Loucy (cell line): ENCODE data around the gene TXNDC16.
"Not testable (repeated sequence)": the region's sequence is repeated elsewhere in the genome, so short reads cannot be mapped to it uniquely, and the experiment has no call there.

Source experiments
- H2AFZ ChIP-seq: fragments of 200-600 bp; sonication (generic); 2 replicates; pipeline ENCODE4 v1.6.0; 2016; ENCODE audit warnings: antibody characterized with exemption, mild to moderate bottlenecking, low read length, moderate library complexity
- H3F3A ChIP-seq: fragments of 200-600 bp; 2 replicates; pipeline ENCODE4 v1.6.0; 2016; ENCODE audit warnings: antibody characterized with exemption, low read depth, mild to moderate bottlenecking
- H3K27me3 ChIP-seq: fragments of 200-600 bp; sonication (generic); 2 replicates; pipeline ENCODE4 v1.6.1; 2014; ENCODE audit warnings: low read length, mild to moderate bottlenecking; ENCODE audit not compliant: insufficient read depth, poor library complexity, severe bottlenecking
- H3K36me3 ChIP-seq: fragments of 200-600 bp; sonication (generic); 2 replicates; pipeline ENCODE4 v1.6.1; 2016; ENCODE audit warnings: low read length; ENCODE audit not compliant: insufficient read depth
- H3K4me1 ChIP-seq: fragments of 200-600 bp; sonication (generic); 2 replicates; pipeline ENCODE4 v1.5.1; 2014; ENCODE audit warnings: low read length, mild to moderate bottlenecking; ENCODE audit not compliant: insufficient read depth, poor library complexity, severe bottlenecking
- H3K4me2 ChIP-seq: fragments of 200-600 bp; sonication (generic); 2 replicates; pipeline ENCODE4 v1.6.0; 2014; ENCODE audit warnings: antibody characterized with exemption, low read length, low read depth, mild to moderate bottlenecking; ENCODE audit not compliant: poor library complexity, severe bottlenecking
- H3K4me3 ChIP-seq: fragments of 200-600 bp; sonication (generic); 2 replicates; pipeline ENCODE4 v1.5.1; 2014; ENCODE audit warnings: low read length, mild to moderate bottlenecking, mixed read lengths; ENCODE audit not compliant: poor library complexity, severe bottlenecking
- H3K79me2 ChIP-seq: fragments of 200-600 bp; sonication (generic); 2 replicates; pipeline ENCODE4 v1.6.1; 2014; ENCODE audit warnings: low read length; ENCODE audit not compliant: insufficient read depth
- H3K9ac ChIP-seq: fragments of 200-600 bp; sonication (generic); 2 replicates; pipeline ENCODE4 v1.6.0; 2014; ENCODE audit warnings: mild to moderate bottlenecking, low read depth, low read length, moderate library complexity; ENCODE audit not compliant: poor library complexity, severe bottlenecking
- H3K9me2 ChIP-seq: fragments of 200-600 bp; sonication (generic); replicated peaks from 2 replicates; pipeline ENCODE4 v1.6.1; 2016; ENCODE audit warnings: low read depth, low read length, mixed read lengths
- H3K9me3 ChIP-seq: fragments of 200-600 bp; sonication (generic); 2 replicates; pipeline ENCODE4 v1.6.1; 2014; ENCODE audit warnings: mild to moderate bottlenecking, antibody characterized with exemption, low read length, low read depth; ENCODE audit not compliant: insufficient read depth
- H4K20me1 ChIP-seq: fragments of 200-600 bp; sonication (generic); 2 replicates; pipeline ENCODE4 v1.6.0; 2014; ENCODE audit warnings: antibody characterized with exemption, low read length, mild to moderate bottlenecking; ENCODE audit not compliant: insufficient read depth, poor library complexity, severe bottlenecking
- CTCF ChIP-seq: fragments of 200-600 bp; sonication (generic); conservative IDR thresholded peaks from 2 replicates; pipeline ENCODE4 v1.5.1; 2014; ENCODE audit warnings: mild to moderate bottlenecking, antibody characterized with exemption, low read length
- EZH2phosphoT487 ChIP-seq: fragments of 200-600 bp; IDR thresholded peaks from 2 replicates; pipeline ENCODE4 v1.6.1; 2018; ENCODE audit warnings: antibody characterized with exemption, mild to moderate bottlenecking, moderate library complexity, borderline replicate concordance

Gene TXNDC16

GRCh38 chr14:52589646-52590045 lies 37.3 kb upstream of the TXNDC16 start:
- Histone ChIP-seq H4K20me1 (no peaks in the 10 kb centered on the region), H3K4me2 (no peak overlapping the region), H2AFZ (no peak overlapping the region), H3K36me3 (no peaks in the 10 kb centered on the region), H3K4me3 (no peak overlapping the region), H3K79me2 (no peaks in the 10 kb centered on the region), H3K9me2 (no peaks in the 10 kb centered on the region), H3K9me3 (no peaks in the 10 kb centered on the region), H3F3A (no peaks in the 10 kb centered on the region), H3K9ac (no peak overlapping the region), H3K27me3 (no peaks in the 10 kb centered on the region), H3K4me1 (no peaks in the 10 kb centered on the region)
- no peak for TF ChIP-seq CTCF
- no peak for TF ChIP-seq EZH2phosphoT487

GRCh38 chr14:52583544-52583943 lies 31.2 kb upstream of the TXNDC16 start:
- H3K4me2 ChIP-seq = no peak overlapping the region
- H3K4me3 ChIP-seq = no peak overlapping the region
- H3K4me1 ChIP-seq = no peaks in the 10 kb centered on the region
- no peaks in the 10 kb centered on the region for H3K36me3 ChIP-seq
- no peaks in the 10 kb centered on the region for H3K9me3 ChIP-seq
- H3K9ac ChIP-seq = no peak overlapping the region
- H3F3A ChIP-seq = no peaks in the 10 kb centered on the region
- H4K20me1 ChIP-seq = no peaks in the 10 kb centered on the region
- H3K9me2 ChIP-seq = no peaks in the 10 kb centered on the region
- H2AFZ ChIP-seq = no peak overlapping the region
- H3K27me3 ChIP-seq = no peaks in the 10 kb centered on the region
- no peak for TF ChIP-seq CTCF
- no peak for TF ChIP-seq EZH2phosphoT487
- no peaks in the 10 kb centered on the region for H3K79me2 ChIP-seq

- H3K4me3 ChIP-seq = no peak overlapping the region
- peaks cover 3% of the 10 kb centered on the region; the same call in 1 of the 2 replicates for H3K9me3 ChIP-seq
- H3K9me2 ChIP-seq = no peaks in the 10 kb centered on the region
- no peak overlapping the region for H3K9ac ChIP-seq
- H4K20me1 ChIP-seq = no peaks in the 10 kb centered on the region
- H2AFZ ChIP-seq = no peak overlapping the region
- no peaks in the 10 kb centered on the region for H3K36me3 ChIP-seq
- no peaks in the 10 kb centered on the region for H3K79me2 ChIP-seq
- no peak overlapping the region for H3K4me2 ChIP-seq
- no peaks in the 10 kb centered on the region for H3K4me1 ChIP-seq
- no peaks in the 10 kb centered on the region for H3F3A ChIP-seq
- TF ChIP-seq CTCF = no peak
- no peak for TF ChIP-seq EZH2phosphoT487
- H3K27me3 ChIP-seq = no peaks in the 10 kb centered on the region
Observed at GRCh38 chr14:52575858-52576257, 23.6 kb upstream of the TXNDC16 start.

- not testable (repeated sequence) for H3K36me3 ChIP-seq, H3K79me2 ChIP-seq, H4K20me1 ChIP-seq, H3K9me3 ChIP-seq, H3K4me3 ChIP-seq, H3K9ac ChIP-seq, H3K4me2 ChIP-seq, H3K9me2 ChIP-seq, H3F3A ChIP-seq, H3K27me3 ChIP-seq, H3K4me1 ChIP-seq, H2AFZ ChIP-seq
Observed at GRCh38 chr14:52568454-52568853, 16.1 kb upstream of the TXNDC16 start.
